Measurements from ENCODE around the gene KLHDC3.
A peak's percentile ranks its signal among the peaks of the same experiment; 100 is the strongest.

The KLHDC3 gene

GRCh38 chr6:43060034-43060754, 46.1 kb downstream of the KLHDC3 start:
- Histone ChIP-seq H3K14ac (ENCODE audit: low read length) (no peak overlapping the region), H3K27me3 (ENCODE audit: control insufficient read depth in 3 of 3, insufficient read depth in 3 of 3, low read depth in 1 of 3, low read length in 3 of 3) (no peaks in the 10 kb centered on the region), H3K9ac (ENCODE audit: low read depth, low read length, poor library complexity) (peak overlapping the region; percentile 88), H3K18ac (ENCODE audit: low read length) (peak overlapping the region; percentile 90), H2BK120ac (ENCODE audit: low read depth, low read length) (no peak overlapping the region), H3K27ac (replicated peaks; ENCODE audit: low read length) (no peak overlapping the region), H3K9me3 (replicated peaks in 1 of 2; ENCODE audit: control insufficient read depth in 2 of 2, insufficient read depth in 1 of 2, low read depth in 1 of 2, low read length in 2 of 2) (no peaks in the 10 kb centered on the region), H3K79me1 (ENCODE audit: low read depth, low read length) (peaks cover 8% of the 10 kb centered on the region), H3K4me2 (ENCODE audit: insufficient read depth, low read length, poor library complexity, severe bottlenecking) (peak overlapping the region; percentile 84), H4K91ac (ENCODE audit: low read depth, low read length, poor library complexity) (no peak overlapping the region), H3K4ac (ENCODE audit: low read length) (no peak overlapping the region), H2AFZ (ENCODE audit: low read length) (peak overlapping the region; percentile 88), H2BK5ac (ENCODE audit: low read length) (no peak overlapping the region), H3K4me3 (ENCODE audit: low read length in 2 of 2) (peak overlapping the region; percentile 64 to 89), H2AK5ac (ENCODE audit: low read depth, low read length) (no peak overlapping the region), H4K8ac (ENCODE audit: low read depth, low read length) (no peak overlapping the region), H2BK15ac (ENCODE audit: low read length) (no peak overlapping the region), H3K23ac (ENCODE audit: low read depth, low read length, poor library complexity) (peak overlapping the region; percentile 93), H2BK12ac (ENCODE audit: low read length) (no peak overlapping the region), H3K36me3 (replicated peaks in 1 of 2; ENCODE audit: control insufficient read depth in 2 of 2, insufficient read depth in 2 of 2, low read length in 2 of 2) (peaks cover 7 to 23% of the 10 kb centered on the region in 2 donors), H3K4me1 (ENCODE audit: control insufficient read depth in 2 of 2, insufficient read depth in 1 of 2, low read depth in 1 of 2, low read length in 2 of 2) (peaks cover 6 to 10% of the 10 kb centered on the region in 2 donors)
- no peak for DNase-seq (ENCODE audit: low spot score)
- whole genome bisulfite sequencing, 2 donors (ENCODE audit: extremely low coverage in 2 of 2, insufficient read length in 2 of 2, insufficient replicate concordance in 1 of 2): no CpG with 5 or more reads among the region's 15 CpGs

- no peak for DNase-seq (ENCODE audit: low spot score)
- no peak overlapping the region for H3K4me2 ChIP-seq (ENCODE audit: insufficient read depth, low read length, poor library complexity, severe bottlenecking)
- H3K27ac ChIP-seq (replicated peaks; ENCODE audit: low read length): no peak overlapping the region
Observed at GRCh38 chr6:43060755-43061633, 46.9 kb downstream of the KLHDC3 start.

GRCh38 chr6:43061861-43062260, 47.8 kb downstream of the KLHDC3 start:
- no peak overlapping the region for H2BK120ac ChIP-seq (ENCODE audit: low read depth, low read length)
- H3K27me3 ChIP-seq (ENCODE audit: control insufficient read depth in 3 of 3, insufficient read depth in 3 of 3, low read depth in 1 of 3, low read length in 3 of 3): no peaks in the 10 kb centered on the region
- H3K4me2 ChIP-seq (ENCODE audit: insufficient read depth, low read length, poor library complexity, severe bottlenecking): no peak overlapping the region
- H3K4me1 ChIP-seq (ENCODE audit: control insufficient read depth in 2 of 2, insufficient read depth in 1 of 2, low read depth in 1 of 2, low read length in 2 of 2): peaks cover 6 to 10% of the 10 kb centered on the region in 2 donors
- WGBS, 2 donors (ENCODE audit: extremely low coverage in 2 of 2, insufficient read length in 2 of 2, insufficient replicate concordance in 1 of 2): no CpG with 5 or more reads among the region's 2 CpGs
- no peak overlapping the region for H3K4ac ChIP-seq (ENCODE audit: low read length)
- peaks cover 8% of the 10 kb centered on the region for H3K79me1 ChIP-seq (ENCODE audit: low read depth, low read length)
- no peak overlapping the region for H4K91ac ChIP-seq (ENCODE audit: low read depth, low read length, poor library complexity)
- no peak overlapping the region for H3K14ac ChIP-seq (ENCODE audit: low read length)
- no peak overlapping the region for H3K4me3 ChIP-seq (ENCODE audit: low read length in 2 of 2)
- H2AK5ac ChIP-seq (ENCODE audit: low read depth, low read length): no peak overlapping the region
- H3K9me3 ChIP-seq (replicated peaks in 1 of 2; ENCODE audit: control insufficient read depth in 2 of 2, insufficient read depth in 1 of 2, low read depth in 1 of 2, low read length in 2 of 2): no peaks in the 10 kb centered on the region
- no peak overlapping the region for H3K18ac ChIP-seq (ENCODE audit: low read length)
- peaks cover 4 to 24% of the 10 kb centered on the region in 2 donors for H3K36me3 ChIP-seq (replicated peaks in 1 of 2; ENCODE audit: control insufficient read depth in 2 of 2, insufficient read depth in 2 of 2, low read length in 2 of 2)
- H2AFZ ChIP-seq (ENCODE audit: low read length): no peak overlapping the region
- no peak overlapping the region for H2BK15ac ChIP-seq (ENCODE audit: low read length)
- DNase-seq (ENCODE audit: low spot score): no peak
- no peak overlapping the region for H3K27ac ChIP-seq (replicated peaks; ENCODE audit: low read length)
- H3K9ac ChIP-seq (ENCODE audit: low read depth, low read length, poor library complexity): no peak overlapping the region
- no peak overlapping the region for H2BK5ac ChIP-seq (ENCODE audit: low read length)
- H3K23ac ChIP-seq (ENCODE audit: low read depth, low read length, poor library complexity): no peak overlapping the region
- no peak overlapping the region for H2BK12ac ChIP-seq (ENCODE audit: low read length)
- no peak overlapping the region for H4K8ac ChIP-seq (ENCODE audit: low read depth, low read length)

More at GRCh38 chr6:43060755-43061633, 46.9 kb downstream of the KLHDC3 start:
- H3K79me1 ChIP-seq (ENCODE audit: low read depth, low read length): peaks cover 8% of the 10 kb centered on the region
- no peak overlapping the region for H2BK15ac ChIP-seq (ENCODE audit: low read length)
- no peak overlapping the region for H3K18ac ChIP-seq (ENCODE audit: low read length)
- no peak overlapping the region for H2AFZ ChIP-seq (ENCODE audit: low read length)
- peak overlapping the region; percentile 59 for H3K23ac ChIP-seq (ENCODE audit: low read depth, low read length, poor library complexity)
- no peak overlapping the region for H2BK5ac ChIP-seq (ENCODE audit: low read length)
- no peak overlapping the region for H2BK120ac ChIP-seq (ENCODE audit: low read depth, low read length)
- H4K8ac ChIP-seq (ENCODE audit: low read depth, low read length): no peak overlapping the region
- H3K9me3 ChIP-seq (replicated peaks in 1 of 2; ENCODE audit: control insufficient read depth in 2 of 2, insufficient read depth in 1 of 2, low read depth in 1 of 2, low read length in 2 of 2): no peaks in the 10 kb centered on the region
- H3K9ac ChIP-seq (ENCODE audit: low read depth, low read length, poor library complexity): no peak overlapping the region
- H4K91ac ChIP-seq (ENCODE audit: low read depth, low read length, poor library complexity): no peak overlapping the region
- no peak overlapping the region for H3K4ac ChIP-seq (ENCODE audit: low read length)
- peak overlapping the region in 1 of 2 donors; percentile 64 for H3K4me3 ChIP-seq (ENCODE audit: low read length in 2 of 2)
- peaks cover 1 to 23% of the 10 kb centered on the region in 2 donors for H3K36me3 ChIP-seq (replicated peaks in 1 of 2; ENCODE audit: control insufficient read depth in 2 of 2, insufficient read depth in 2 of 2, low read length in 2 of 2)
- H3K27me3 ChIP-seq (ENCODE audit: control insufficient read depth in 3 of 3, insufficient read depth in 3 of 3, low read depth in 1 of 3, low read length in 3 of 3): no peaks in the 10 kb centered on the region
- H2AK5ac ChIP-seq (ENCODE audit: low read depth, low read length): no peak overlapping the region
- WGBS, 2 donors (ENCODE audit: extremely low coverage in 2 of 2, insufficient read length in 2 of 2, insufficient replicate concordance in 1 of 2): no CpG with 5 or more reads among the region's 12 CpGs
- no peak overlapping the region for H3K14ac ChIP-seq (ENCODE audit: low read length)
- peaks cover 6 to 10% of the 10 kb centered on the region in 2 donors for H3K4me1 ChIP-seq (ENCODE audit: control insufficient read depth in 2 of 2, insufficient read depth in 1 of 2, low read depth in 1 of 2, low read length in 2 of 2)
- H2BK12ac ChIP-seq (ENCODE audit: low read length): no peak overlapping the region

GRCh38 chr6:43062818-43063217, 48.8 kb downstream of the KLHDC3 start:
- no peak overlapping the region for H3K4me2 ChIP-seq (ENCODE audit: insufficient read depth, low read length, poor library complexity, severe bottlenecking)
- DNase-seq (ENCODE audit: low spot score): no peak
- no peak overlapping the region for H3K4ac ChIP-seq (ENCODE audit: low read length)
- no peaks in the 10 kb centered on the region for H3K9me3 ChIP-seq (replicated peaks in 1 of 2; ENCODE audit: control insufficient read depth in 2 of 2, insufficient read depth in 1 of 2, low read depth in 1 of 2, low read length in 2 of 2)
- H4K91ac ChIP-seq (ENCODE audit: low read depth, low read length, poor library complexity): no peak overlapping the region
- H2AFZ ChIP-seq (ENCODE audit: low read length): no peak overlapping the region
- H3K18ac ChIP-seq (ENCODE audit: low read length): no peak overlapping the region
- no peak overlapping the region for H3K27ac ChIP-seq (replicated peaks; ENCODE audit: low read length)
- H2BK120ac ChIP-seq (ENCODE audit: low read depth, low read length): no peak overlapping the region
- H2BK15ac ChIP-seq (ENCODE audit: low read length): no peak overlapping the region
- no peak overlapping the region for H3K23ac ChIP-seq (ENCODE audit: low read depth, low read length, poor library complexity)
- no CpG with 5 or more reads among the region's 12 CpGs for WGBS, 2 donors (ENCODE audit: extremely low coverage in 2 of 2, insufficient read length in 2 of 2, insufficient replicate concordance in 1 of 2)
- no peak overlapping the region for H2BK12ac ChIP-seq (ENCODE audit: low read length)
- peaks cover 8% of the 10 kb centered on the region for H3K79me1 ChIP-seq (ENCODE audit: low read depth, low read length)
- H3K27me3 ChIP-seq (ENCODE audit: control insufficient read depth in 3 of 3, insufficient read depth in 3 of 3, low read depth in 1 of 3, low read length in 3 of 3): no peaks in the 10 kb centered on the region
- H4K8ac ChIP-seq (ENCODE audit: low read depth, low read length): no peak overlapping the region
- peaks cover 6 to 10% of the 10 kb centered on the region in 2 donors for H3K4me1 ChIP-seq (ENCODE audit: control insufficient read depth in 2 of 2, insufficient read depth in 1 of 2, low read depth in 1 of 2, low read length in 2 of 2)
- H2AK5ac ChIP-seq (ENCODE audit: low read depth, low read length): no peak overlapping the region
- H3K14ac ChIP-seq (ENCODE audit: low read length): no peak overlapping the region
- H3K4me3 ChIP-seq (ENCODE audit: low read length in 2 of 2): no peak overlapping the region
- no peak overlapping the region for H2BK5ac ChIP-seq (ENCODE audit: low read length)
- H3K9ac ChIP-seq (ENCODE audit: low read depth, low read length, poor library complexity): peak overlapping the region; percentile 14
- H3K36me3 ChIP-seq (replicated peaks in 1 of 2; ENCODE audit: control insufficient read depth in 2 of 2, insufficient read depth in 2 of 2, low read length in 2 of 2): peaks cover 4 to 19% of the 10 kb centered on the region in 2 donors

Data from neuronal stem cell (in vitro differentiated cells).